ENCODE measurements around the gene DUOXA2.
A peak's percentile ranks its signal among the peaks of the same experiment; 100 is the strongest.
"Not testable (repeated sequence)": the region's sequence is repeated elsewhere in the genome, so short reads cannot be mapped to it uniquely, and the experiment has no call there.

DUOXA2 gene

GRCh38 chr15:45117308-45118130 lies 3.4 kb downstream of the DUOXA2 start:
- no peak for DNase-seq

- peak; percentile 92 to 95 for DNase-seq
Observed at GRCh38 chr15:45118131-45118588, 4.0 kb downstream of the DUOXA2 start.

- no peak for DNase-seq
Observed at GRCh38 chr15:45118996-45119395, 4.9 kb downstream of the DUOXA2 start.

GRCh38 chr15:45120081-45120972 lies 6.2 kb downstream of the DUOXA2 start:
- no peak for DNase-seq

GRCh38 chr15:45121020-45121419 lies 6.9 kb downstream of the DUOXA2 start:
- DNase-seq = no peak

GRCh38 chr15:45121706-45122417 lies 7.7 kb downstream of the DUOXA2 start:
- no peak for DNase-seq

- no peak for DNase-seq
Observed at GRCh38 chr15:45122719-45123118, 8.6 kb downstream of the DUOXA2 start.

- no peak for DNase-seq
Observed at GRCh38 chr15:45123397-45123796, 9.3 kb downstream of the DUOXA2 start.

GRCh38 chr15:45126535-45127158 lies 12.5 kb downstream of the DUOXA2 start:
- peak; percentile 50 to 74 for DNase-seq

- DNase-seq = no peak
Observed at GRCh38 chr15:45128971-45129639, 15.0 kb downstream of the DUOXA2 start.

GRCh38 chr15:45129651-45130129 lies 15.6 kb downstream of the DUOXA2 start, which contains the start of the genes DUOX1 and DUOXA1:
TSS of gene DUOX1 (plus strand) at chr15:45129994. CDS start at chr15:45131967, 1,973 bp downstream.
TSS of gene DUOXA1 (minus strand) at chr15:45129879. CDS start at chr15:45123014, 6,865 bp downstream.
- DNase-seq = peak in 1 of 2 experiments; percentile 34

GRCh38 chr15:45130291-45131000 lies 16.3 kb downstream of the DUOXA2 start:
- no peak for DNase-seq

- no peak for DNase-seq
Observed at GRCh38 chr15:45131510-45131909, 17.4 kb downstream of the DUOXA2 start.

GRCh38 chr15:45132844-45133560 lies 18.9 kb downstream of the DUOXA2 start:
- no peak for DNase-seq

GRCh38 chr15:45133561-45133920 lies 19.4 kb downstream of the DUOXA2 start:
- DNase-seq = peak; percentile 92 to 94

- no peak for DNase-seq
Observed at GRCh38 chr15:45134046-45134445, 19.9 kb downstream of the DUOXA2 start.

GRCh38 chr15:45134682-45135604 lies 20.8 kb downstream of the DUOXA2 start:
- DNase-seq = no peak

GRCh38 chr15:45135705-45136377 lies 21.7 kb downstream of the DUOXA2 start:
- DNase-seq = not testable (repeated sequence)

- no peak for DNase-seq
Observed at GRCh38 chr15:45136378-45136764, 22.2 kb downstream of the DUOXA2 start.

Measured in NCI-H524 (cell line).